Liver (tissue), 3 donors: Measurements from ENCODE around the gene VEGFB.

Source experiments
- ATF3 ChIP-seq: IDR thresholded peaks from 2 replicates; pipeline ENCODE4 v1.6.1; 2016; ENCODE audit warnings: antibody characterized with exemption
- CTCF ChIP-seq: fragments of 150-350 bp; IDR thresholded peaks from 2 replicates; pipeline ENCODE4 v1.5.1; 2017; ENCODE audit warnings: improper control_type of control experiment, low read depth, low read length; ENCODE audit not compliant: missing input control
- GABPA ChIP-seq, 2 donors: IDR thresholded peaks in 1 of 2; conservative IDR thresholded peaks in 1 of 2; 2 replicates each; pipeline ENCODE4 v1.6.1; 2016; ENCODE audit warnings: antibody characterized with exemption in 2 of 2, mild to moderate bottlenecking in 1 of 2, moderate library complexity in 1 of 2
- JUND ChIP-seq, 2 donors: IDR thresholded peaks; 2 replicates each; pipeline ENCODE4 v1.6.1; 2016; ENCODE audit warnings: antibody characterized with exemption in 2 of 2
- RXRA ChIP-seq, 2 donors: IDR thresholded peaks; 2 replicates each; pipeline ENCODE4 v1.6.1; 2017 to 2018; ENCODE audit warnings: antibody characterized with exemption in 2 of 2, mild to moderate bottlenecking in 1 of 2
- SP1 ChIP-seq: IDR thresholded peaks from 2 replicates; pipeline ENCODE4 v1.6.1; 2018; ENCODE audit warnings: antibody characterized with exemption, mild to moderate bottlenecking
- ZBTB33 ChIP-seq: IDR thresholded peaks from 2 replicates; pipeline ENCODE4 v1.6.1; 2016; ENCODE audit warnings: antibody characterized with exemption
- TF ChIP-seq, protein P1 (sequence below): IDR thresholded peaks from 2 replicates; pipeline ENCODE4 v1.6.1; 2016; ENCODE audit warnings: antibody characterized with exemption
- TF ChIP-seq, protein P2 (sequence below): IDR thresholded peaks from 2 replicates; pipeline ENCODE4 v1.6.1; 2016; ENCODE audit warnings: antibody characterized with exemption, mild to moderate bottlenecking
- donor health status: healthy.
- donor health status: healthy.

- TF ChIP-seq GABPA (IDR thresholded peaks at IDR 0.05 in 1 of 2, conservative IDR thresholded peaks at IDR 0.05 in 1 of 2) (no peak), SP1 (no peak), CTCF (no peak), RXRA (IDR thresholded peaks at IDR 0.05) (no peak), ZBTB33 (no peak), JUND (IDR thresholded peaks at IDR 0.05) (no peak), ATF3 (no peak)
- TF ChIP-seq, protein P1, sequence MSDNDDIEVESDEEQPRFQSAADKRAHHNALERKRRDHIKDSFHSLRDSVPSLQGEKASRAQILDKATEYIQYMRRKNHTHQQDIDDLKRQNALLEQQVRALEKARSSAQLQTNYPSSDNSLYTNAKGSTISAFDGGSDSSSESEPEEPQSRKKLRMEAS, result no peak
- TF ChIP-seq, protein P2, sequence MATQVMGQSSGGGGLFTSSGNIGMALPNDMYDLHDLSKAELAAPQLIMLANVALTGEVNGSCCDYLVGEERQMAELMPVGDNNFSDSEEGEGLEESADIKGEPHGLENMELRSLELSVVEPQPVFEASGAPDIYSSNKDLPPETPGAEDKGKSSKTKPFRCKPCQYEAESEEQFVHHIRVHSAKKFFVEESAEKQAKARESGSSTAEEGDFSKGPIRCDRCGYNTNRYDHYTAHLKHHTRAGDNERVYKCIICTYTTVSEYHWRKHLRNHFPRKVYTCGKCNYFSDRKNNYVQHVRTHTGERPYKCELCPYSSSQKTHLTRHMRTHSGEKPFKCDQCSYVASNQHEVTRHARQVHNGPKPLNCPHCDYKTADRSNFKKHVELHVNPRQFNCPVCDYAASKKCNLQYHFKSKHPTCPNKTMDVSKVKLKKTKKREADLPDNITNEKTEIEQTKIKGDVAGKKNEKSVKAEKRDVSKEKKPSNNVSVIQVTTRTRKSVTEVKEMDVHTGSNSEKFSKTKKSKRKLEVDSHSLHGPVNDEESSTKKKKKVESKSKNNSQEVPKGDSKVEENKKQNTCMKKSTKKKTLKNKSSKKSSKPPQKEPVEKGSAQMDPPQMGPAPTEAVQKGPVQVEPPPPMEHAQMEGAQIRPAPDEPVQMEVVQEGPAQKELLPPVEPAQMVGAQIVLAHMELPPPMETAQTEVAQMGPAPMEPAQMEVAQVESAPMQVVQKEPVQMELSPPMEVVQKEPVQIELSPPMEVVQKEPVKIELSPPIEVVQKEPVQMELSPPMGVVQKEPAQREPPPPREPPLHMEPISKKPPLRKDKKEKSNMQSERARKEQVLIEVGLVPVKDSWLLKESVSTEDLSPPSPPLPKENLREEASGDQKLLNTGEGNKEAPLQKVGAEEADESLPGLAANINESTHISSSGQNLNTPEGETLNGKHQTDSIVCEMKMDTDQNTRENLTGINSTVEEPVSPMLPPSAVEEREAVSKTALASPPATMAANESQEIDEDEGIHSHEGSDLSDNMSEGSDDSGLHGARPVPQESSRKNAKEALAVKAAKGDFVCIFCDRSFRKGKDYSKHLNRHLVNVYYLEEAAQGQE, result no peak
Observed at GRCh38 chr11:64227405-64227956, 6.9 kb upstream of the VEGFB start.
